Measurements from ENCODE around the gene CST7.
"Not testable (repeated sequence)": the region's sequence is repeated elsewhere in the genome, so short reads cannot be mapped to it uniquely, and the experiment has no call there.

The CST7 gene

DNA sequence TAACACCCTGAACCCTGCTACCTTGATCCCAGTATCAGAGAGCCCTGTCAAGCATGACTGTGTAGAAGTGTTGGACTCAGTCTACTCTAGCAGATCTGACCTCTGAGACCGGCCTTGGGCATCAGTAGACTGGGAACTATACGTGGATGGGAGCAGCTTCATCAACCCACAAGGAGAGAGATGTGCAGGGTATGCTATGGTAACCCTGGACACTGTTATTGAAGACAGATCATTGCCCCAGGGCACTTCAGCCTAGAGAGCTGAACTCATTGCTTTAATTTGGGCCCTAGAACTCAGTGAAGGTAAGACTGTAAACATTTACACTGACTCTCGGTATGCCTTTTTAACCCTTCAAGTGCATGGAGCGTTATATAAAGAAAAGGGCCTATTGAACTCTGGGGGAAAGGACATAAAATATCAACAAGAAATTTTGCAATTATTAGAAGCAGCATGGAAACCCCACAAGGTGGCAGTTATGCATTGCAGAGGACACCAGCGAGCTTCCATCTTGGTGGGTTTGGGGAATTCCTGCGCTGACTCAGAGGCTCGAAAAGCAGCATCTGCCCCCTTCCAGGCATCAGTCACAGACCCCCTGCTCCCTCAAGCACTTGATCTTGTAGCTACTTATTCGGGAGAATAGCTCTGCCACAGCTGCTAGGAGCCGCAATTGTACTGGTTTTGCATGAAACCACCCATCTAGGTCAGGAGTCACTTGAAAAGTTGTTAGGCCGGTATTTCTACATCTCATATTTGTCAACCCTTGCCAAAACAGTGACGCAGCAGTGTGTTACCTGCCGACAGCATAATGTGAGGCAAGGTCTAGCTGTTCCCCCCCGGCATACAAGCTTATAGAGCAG, 19.0 kb upstream of the CST7 start:
- DNase-seq (ENCODE audit: low spot score), result not testable (repeated sequence)

DNA sequence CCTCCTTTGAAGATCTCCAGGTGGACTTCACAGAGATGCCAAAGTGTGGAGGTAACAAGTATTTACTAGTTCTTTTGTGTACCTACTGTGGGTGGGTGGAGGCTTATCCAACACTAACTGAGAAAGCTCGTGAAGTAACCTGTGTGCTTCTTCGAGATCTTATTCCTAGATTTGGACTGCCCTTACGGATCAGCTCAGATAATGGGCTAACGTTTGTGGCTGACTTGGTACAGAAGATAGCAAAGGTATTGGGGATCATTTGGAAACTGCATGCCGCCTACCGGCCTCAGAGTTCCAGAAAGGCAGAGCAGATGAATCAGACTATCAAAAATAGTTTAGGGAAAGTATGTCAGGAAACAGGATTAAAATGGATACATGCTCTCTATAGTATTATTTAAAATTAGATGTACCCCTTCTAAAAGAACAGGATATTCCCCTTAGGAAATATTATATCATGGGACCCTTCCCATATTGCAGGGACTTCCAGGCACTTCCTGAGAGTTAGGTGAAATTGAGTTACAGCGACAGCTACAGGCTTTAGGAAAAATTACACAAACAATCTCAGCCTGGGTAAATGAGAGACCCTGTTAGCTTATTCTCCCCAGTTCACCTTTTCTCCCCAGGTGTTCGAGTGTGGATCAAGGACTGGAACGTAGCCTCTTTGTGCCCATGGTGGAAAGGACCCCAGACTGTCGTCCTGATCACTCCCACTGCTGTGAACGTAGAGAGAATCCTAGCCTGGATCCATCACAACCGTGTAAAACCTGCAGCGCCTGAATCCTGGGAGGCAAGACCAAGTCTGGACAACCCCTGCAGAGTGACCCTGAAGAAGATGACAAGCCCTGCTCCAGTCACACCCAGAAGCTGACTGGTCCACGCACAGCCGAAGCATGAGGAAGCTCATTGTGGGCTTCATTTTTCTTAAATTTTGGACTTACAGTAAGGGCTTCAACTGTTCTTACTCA, 18.1 kb upstream of the CST7 start:
- not testable (repeated sequence) for DNase-seq (ENCODE audit: low spot score)

DNA sequence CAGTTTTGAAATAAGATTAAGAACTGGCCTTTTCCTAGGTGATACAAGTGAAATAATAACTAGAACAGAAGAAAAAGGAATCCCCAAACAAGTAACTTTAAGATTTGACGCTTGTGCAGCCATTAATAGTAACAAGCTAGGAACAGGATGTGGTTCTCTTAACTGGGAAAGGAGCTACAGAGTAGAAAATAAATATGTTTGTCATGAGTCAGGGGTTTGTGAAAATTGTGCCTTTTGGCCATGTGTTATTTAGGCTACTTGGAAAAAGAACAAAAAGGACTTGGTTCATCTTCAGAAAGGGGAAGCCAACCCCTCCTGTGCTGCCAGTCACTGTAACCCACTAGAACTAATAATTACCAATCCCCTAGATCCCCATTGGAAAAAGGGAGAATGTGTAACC, 17.2 kb upstream of the CST7 start:
- not testable (repeated sequence) for DNase-seq (ENCODE audit: low spot score)

DNA sequence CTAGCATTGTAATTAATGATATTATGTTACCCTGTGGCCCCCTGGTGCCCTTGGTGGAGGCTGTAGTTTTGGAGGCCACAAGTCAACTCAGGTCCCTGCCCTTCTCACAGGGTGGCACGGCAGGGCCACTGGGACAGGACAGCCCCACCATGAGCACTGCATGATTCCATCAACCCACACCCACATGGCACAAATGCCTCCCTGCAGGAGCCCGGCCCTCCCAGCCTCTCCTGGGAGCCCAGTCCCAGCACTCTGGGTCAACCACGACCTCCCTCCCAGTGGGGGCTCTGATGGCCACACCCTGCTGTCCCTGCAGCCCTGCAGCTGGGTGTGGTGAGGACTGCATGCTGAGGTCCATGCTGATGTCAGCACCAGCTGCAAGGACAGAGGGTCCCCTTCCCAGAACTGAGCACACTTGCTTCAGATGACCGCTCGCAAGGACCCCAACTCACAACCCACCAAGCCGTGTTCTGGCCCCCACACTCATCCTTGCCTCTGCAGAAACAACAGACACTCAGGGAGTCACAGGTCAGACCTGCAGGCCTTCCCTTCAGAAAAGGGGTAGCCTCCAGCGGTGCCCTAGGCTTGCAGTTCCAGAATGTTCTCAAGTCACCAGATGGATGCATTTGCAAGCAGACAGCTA, 15.7 kb upstream of the CST7 start:
- DNase-seq (ENCODE audit: low spot score), result no peak

DNA sequence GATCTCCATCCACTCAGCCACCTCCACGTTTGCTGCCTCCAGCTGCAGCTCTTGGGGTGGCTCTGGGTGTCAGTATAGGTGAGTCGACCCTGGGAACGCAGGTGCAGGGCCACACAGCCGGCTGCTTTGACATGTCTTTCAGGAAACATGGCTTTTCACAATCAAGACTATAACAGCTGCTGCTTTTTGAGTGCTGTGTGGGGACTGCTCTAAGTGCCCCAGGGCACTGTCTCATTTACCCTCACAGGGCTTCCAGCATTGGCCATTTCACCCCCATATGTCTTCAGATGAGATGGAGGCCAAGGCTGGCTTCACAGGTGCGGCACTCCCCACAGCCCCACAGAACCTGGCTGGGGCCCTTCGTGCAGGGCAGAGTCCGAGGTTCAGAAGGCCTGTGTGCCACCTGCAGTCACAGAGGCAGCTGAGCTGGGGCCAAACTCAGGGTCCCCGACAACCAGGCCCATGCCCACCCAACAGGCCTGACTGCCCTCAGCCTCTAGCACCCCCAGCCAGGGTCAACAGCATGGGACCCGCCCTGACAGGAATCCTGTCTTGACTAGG, 14.9 kb upstream of the CST7 start:
- no peak for DNase-seq (ENCODE audit: low spot score)

DNA sequence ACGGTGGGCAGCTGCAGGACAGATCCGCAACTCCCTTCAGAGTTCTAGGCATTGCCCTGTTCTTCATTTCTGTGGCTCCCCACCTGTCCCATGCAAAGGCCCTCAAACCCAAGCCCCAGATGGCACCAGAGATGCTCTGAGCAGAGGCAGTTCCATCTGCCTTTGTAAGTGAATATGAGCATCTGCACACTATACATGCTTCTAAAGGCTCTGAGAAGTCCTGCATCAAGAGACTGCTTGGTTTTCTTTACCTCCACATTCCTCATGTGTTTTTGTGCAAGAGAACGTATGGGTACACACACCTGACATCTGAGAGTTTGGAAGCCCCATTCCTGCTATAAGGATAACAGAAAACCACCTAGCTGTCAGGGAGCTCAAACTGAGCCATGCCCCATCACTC, 14.4 kb upstream of the CST7 start:
- no peak for DNase-seq (ENCODE audit: low spot score)

DNA sequence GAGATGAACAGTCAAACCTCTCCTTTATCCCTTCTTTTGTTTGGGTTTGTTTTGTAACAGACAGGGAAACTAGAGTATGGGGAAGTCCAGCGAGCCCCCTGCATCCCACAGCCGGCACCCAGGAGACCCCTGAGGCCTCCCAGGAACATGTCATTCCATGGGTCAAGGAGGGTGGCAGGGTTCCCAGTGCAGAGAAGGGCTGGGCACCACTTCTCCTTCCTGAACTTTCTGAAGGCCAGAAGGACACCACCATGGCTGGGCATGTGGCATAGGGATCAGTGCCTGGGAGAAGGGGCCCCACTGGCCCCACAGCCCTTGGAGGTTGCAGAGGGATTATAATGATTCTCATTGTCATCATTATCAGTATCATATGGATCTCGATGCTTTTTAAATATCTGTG, 13.9 kb upstream of the CST7 start:
- DNase-seq (ENCODE audit: low spot score), result no peak

DNA sequence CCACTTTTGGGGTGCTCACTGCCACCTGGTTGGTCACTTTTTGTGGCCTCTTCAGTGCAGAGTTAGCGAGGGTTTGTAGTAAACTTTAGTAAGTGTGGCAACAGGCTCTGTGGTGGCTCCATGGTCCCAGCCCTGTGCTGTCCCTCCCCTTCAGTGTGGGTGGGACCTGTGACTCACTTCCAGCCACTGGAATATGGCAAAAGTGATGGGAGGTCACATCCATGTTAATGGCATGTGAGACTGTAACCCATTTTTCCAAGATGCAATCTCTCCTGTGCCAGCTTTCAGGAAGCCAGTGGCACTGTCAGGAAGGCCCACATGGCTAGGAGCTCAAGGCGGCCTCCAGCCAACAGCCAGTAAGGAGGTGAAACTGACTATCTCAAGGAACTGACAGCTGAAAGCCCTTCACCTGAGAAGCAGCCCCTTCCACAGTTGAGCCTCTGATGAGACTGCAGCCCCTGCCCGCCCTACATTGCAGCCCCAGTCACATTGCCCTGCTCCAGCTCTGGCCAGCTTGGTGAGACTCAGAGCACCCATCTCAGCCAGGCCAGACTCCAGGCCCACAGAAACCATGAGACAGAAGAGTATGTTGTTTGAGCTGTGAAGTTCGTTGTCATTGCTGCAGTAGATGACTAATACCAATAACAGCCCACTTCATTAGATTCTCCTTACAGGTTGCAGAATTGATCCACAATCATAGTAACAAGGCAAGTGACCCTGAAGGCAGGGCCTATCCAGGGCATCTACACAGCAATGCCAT, 13.1 kb upstream of the CST7 start:
- DNase-seq (ENCODE audit: low spot score), result no peak

DNA sequence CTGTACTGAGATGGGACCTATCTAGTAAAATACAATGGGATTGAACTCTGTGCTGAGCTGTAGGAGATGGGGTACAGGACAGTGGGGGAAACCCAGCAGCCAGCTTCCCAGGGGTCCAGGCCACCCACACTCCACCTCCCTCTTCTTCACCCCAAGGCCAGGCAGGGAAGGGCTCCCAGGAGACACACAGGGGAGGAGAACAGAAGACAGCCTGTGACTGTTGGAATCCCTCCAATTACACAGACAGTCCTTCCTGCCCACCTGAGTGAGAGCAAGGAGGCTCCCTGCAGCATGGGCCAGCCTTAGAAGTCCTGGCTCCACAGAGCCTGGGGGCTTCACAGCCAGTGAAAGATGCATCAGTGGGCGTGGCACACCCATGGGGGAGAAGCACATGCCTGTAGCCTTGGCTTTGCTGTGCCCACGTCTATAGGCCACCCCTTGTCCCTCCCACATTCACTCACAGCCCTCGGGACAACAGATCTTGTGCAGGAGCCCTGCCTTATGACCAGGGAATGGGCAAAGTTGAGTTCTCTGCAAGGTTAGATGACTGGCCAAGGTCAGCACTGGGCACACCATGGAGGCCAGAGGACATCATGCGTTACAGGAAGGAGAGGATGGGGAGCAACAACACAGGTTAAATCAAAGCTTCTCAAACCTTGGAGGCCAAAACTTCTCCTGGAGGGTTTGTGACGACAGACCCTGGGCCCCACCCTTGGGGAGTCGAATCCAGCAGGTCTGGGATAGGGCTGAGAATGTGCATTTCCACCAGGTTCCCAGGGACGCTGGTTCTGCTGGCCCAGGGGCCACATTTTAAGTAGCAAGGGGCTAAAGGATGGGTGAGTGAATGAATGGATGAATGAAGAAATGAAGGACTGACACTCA, 12.3 kb upstream of the CST7 start:
- DNase-seq (ENCODE audit: low spot score), result no peak

DNA sequence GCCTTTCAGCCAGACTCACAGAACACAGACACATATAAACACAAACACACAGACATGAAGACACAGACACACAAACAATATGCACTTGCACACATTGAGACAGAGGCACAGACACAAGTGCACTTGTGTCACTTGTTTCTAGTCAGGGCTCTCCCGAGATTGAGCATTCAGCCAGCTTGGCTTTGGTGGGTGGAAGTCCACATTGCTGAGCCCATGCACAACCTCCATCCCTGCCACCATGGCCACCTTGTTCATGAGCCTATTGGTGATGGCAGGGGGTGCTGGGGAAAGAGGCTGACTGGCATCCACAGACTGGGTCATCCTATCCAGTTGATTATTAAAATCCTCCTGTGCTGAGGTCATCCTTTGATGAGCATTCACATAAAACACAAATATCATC, 11.5 kb upstream of the CST7 start:
- no peak for DNase-seq (ENCODE audit: low spot score)

DNA sequence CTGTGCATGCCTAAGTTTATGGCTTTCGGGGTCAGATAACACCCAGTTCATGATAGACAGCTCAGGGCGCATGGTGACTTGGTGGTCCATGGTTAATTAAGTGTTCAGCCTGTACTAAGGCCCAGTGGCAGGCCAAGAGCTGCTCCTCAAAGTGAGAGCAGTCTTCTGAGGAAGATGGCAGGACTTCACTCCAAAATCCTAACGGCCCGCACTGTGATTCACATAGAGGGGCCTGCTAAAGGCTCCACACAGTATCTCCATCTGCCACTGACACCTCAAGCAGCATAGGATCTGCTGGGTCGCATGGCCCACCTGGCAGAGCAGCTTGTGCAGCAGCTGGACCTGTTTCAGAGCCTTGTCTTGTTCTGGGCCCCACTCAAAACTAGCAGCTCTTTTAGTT, 10.6 kb upstream of the CST7 start:
- DNase-seq (ENCODE audit: low spot score), result no peak

DNA sequence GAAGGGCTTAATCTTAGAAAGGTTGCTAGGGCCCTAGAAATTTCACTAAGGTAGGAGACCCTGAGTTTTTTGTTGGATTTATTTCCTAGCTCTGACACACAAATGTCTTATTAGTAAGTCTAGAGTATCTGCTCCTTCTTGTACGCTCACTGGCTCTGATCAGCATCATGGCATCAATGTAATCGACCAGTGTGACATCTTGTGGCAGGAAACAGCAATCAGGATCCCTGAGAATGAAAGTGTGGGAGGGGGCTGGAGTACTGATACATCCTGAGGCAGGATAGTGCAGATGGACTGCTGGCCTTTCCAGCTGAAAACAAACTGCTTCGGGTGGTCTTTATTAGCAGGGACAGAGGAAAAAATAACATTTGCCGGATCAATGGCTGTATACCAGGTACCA, 10.0 kb upstream of the CST7 start:
- DNase-seq (ENCODE audit: low spot score), result no peak

DNA sequence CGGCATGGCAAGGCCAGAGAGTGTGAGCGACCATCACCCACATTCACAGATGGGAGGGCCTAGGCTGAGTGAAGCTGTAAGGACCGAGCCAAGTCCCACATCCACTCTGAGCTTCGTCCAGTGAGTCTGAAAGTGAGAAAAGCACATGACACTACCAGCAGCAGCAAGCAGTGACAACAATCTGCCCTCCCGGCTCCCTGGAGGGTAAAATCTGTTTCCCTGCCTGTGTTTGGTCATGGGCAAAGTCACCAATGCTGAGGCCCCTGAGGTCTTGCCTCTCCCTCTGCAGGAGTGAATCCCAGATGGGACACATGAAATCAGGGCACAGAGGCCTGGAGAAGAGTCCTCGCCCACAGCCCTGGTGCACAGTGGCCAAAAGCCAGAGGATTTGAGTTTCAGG, 6.4 kb upstream of the CST7 start:
- no peak for DNase-seq (ENCODE audit: low spot score)

DNA sequence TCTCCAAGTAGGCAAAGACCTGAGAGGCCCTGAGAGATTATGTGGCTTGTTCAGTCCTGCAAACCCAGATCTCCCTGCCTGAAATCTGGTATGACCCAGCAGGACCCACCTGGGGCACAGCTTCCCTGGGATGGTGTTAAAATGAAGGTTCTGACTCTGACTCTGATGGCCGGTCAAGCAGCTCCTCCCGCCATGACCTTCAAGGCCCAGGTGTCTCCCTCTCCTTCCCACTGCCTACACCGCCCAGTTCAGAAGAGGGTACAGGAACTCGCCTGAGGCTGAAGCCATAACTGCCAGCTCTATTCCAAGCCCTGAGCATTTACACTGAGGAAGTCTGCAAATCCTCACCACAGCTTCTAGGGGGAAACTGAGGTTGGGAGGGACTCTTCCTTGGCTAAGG, 5.9 kb upstream of the CST7 start:
- no peak for DNase-seq (ENCODE audit: low spot score)

DNA sequence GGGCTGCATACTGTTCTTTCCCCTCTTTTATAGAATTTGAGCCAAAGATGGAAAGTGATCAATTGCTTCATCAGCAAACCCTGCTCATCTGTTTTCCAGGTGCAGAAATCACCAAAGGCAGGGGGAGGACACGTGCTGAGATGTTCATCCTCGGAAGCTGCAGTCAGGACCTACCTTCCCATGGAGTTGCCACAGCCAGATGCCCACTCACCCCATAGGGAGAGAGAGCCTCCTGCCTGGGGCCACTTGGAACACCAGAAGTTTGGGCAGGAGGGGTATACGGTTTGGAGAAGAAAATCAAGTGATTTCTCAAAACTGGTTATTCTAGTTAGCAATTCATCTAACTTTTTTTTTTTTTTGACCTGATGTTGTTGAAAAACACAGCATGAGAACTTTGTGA, 5.3 kb upstream of the CST7 start:
- no peak for DNase-seq (ENCODE audit: low spot score)

DNA sequence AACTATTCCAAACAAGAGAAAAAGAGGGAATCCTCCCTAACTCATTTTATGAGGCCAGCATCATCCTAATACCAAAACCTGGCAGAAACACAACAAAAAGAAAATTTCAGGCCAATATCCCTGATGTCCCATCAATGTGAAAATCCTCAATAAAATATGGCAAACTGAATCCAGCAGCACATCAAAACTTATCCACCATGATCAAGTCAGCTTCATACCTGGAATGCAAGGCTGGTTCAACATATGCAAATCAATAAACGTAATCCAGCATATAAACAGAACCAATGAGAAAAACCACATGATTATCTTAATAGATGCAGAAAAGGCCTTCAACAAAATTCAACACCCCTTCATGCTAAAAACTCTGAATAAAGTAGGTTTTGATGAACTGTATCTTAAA, 2.7 kb upstream of the CST7 start:
- DNase-seq (ENCODE audit: low spot score), result not testable (repeated sequence)

DNA sequence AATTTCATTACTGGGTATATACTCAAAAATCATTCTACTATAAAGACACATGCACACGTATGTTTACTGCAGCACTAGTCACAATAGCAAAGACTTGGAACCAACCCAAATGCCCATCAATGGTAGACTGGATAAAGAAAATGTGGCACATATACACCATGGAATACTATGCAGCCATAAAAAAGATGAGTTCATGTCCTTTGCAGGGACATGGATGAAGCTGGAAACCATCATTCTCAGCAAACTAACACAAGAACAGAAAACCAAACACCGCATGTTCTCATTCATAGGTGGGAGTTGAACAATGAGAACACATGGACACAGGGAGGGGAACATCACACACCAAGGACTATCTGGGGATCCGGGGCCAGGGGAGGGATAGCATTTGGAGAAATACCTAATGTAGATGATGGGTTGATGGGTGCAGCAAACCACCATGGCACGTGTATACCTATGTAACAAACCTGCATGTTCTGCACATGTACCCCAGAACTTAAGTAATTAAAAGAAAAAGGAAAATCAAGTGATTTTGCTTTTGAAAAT, 602 bp upstream of the CST7 start:
- not testable (repeated sequence) for DNase-seq (ENCODE audit: low spot score)

DNA sequence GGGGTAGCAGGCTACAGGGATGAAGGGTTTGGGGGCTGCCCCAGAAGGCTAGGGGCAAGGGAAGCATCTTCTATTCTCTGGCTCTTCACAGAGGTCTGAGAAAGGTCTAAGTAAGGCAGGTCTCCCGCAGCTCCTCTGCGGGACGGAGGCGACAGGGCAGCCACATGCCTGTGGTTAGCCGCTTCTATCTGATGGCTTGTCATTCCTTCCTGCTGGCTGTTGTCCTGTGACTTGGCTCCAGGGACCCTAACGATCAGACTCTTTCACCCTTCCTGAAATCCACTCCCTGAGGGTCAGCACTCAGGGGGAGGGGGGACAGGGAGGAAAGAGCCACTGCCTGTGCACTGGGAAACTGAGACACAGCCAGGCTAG, 673 bp downstream of the CST7 start:
- DNase-seq (ENCODE audit: low spot score), result no peak

DNA sequence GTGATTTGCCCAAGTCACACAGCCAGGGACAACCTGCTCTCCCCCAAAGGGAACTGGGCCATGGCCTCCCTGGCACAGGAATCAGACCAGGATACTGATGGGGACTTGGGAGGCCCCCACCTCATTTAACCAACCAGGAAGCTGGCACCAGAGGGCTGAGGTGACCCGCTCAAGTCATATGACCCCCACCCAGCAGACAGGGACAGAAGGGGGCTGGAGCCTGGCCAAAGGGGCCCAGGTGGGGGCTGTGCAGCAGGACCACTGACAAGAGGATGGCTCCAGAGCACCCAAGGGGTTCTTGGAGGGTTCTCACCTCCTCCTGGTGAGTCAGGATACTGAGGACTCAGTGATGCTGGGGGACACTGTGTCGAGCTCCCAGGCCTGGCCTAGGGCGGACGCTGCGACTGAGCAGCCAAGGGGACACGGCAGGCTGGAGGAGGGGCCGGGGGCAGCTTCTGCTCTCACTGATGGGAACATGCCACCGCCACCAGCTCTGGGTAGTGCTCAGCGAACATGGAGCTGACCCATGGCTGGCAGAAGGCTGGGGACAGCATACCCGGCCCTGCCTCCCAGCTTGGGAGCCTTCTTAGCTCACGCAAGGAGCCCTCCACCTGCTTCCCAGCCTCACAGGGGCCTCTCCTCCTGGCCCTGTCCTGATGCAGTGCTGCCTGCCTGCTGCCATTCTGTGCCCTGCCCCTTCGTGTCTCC, 1.2 kb downstream of the CST7 start:
- DNase-seq (ENCODE audit: low spot score), result no peak
